Skeletal muscle satellite cell (primary cell): ENCODE results near the gene ERLIN1.

ENCODE experiments used
- H3K27me3 ChIP-seq: 2 replicates; pipeline ENCODE4 v1.7.0; 2013; ENCODE audit warnings: low read length; ENCODE audit not compliant: control insufficient read depth, insufficient read depth
- H3K36me3 ChIP-seq: 2 replicates; pipeline ENCODE4 v1.7.0; 2013; ENCODE audit warnings: mild to moderate bottlenecking, control low read depth, low read length; ENCODE audit not compliant: insufficient read depth
- H3K4me1 ChIP-seq: 2 replicates; pipeline ENCODE4 v1.7.0; 2013; ENCODE audit warnings: low read length; ENCODE audit not compliant: control insufficient read depth, insufficient read depth
- H3K4me2 ChIP-seq: 2 replicates; pipeline ENCODE4 v1.7.0; 2013; ENCODE audit warnings: mild to moderate bottlenecking, low read length
- H3K4me3 ChIP-seq: 2 replicates; pipeline ENCODE4 v1.7.0; 2013; ENCODE audit warnings: low read length
- H3K9ac ChIP-seq: 2 replicates; pipeline ENCODE4 v1.7.0; 2013; ENCODE audit warnings: mild to moderate bottlenecking, low read depth, low read length, moderate library complexity
- H3K9me3 ChIP-seq: replicated peaks from 2 replicates; pipeline ENCODE4 v1.7.0; 2013; ENCODE audit warnings: mild to moderate bottlenecking, control low read depth, low read length

The ERLIN1 gene

GRCh38 chr10:100148353-100149211, 37.2 kb downstream of the ERLIN1 start:
- Histone ChIP-seq H3K4me1 (peaks cover 17% of the 10 kb centered on the region), H3K9ac (no peak overlapping the region), H3K4me3 (no peak overlapping the region)

GRCh38 chr10:100146875-100147650, 38.8 kb downstream of the ERLIN1 start:
- Histone ChIP-seq H3K36me3 (peaks cover 5% of the 10 kb centered on the region), H3K27me3 (no peaks in the 10 kb centered on the region), H3K9me3 (no peaks in the 10 kb centered on the region), H3K9ac (no peak overlapping the region), H3K4me3 (no peak overlapping the region), H3K4me2 (no peak overlapping the region), H3K4me1 (peaks cover 14% of the 10 kb centered on the region)

More at GRCh38 chr10:100148353-100149211, 37.2 kb downstream of the ERLIN1 start:
- Histone ChIP-seq H3K27me3 (no peaks in the 10 kb centered on the region), H3K9me3 (no peaks in the 10 kb centered on the region), H3K4me2 (no peak overlapping the region), H3K36me3 (peaks cover 19% of the 10 kb centered on the region)

- H3K9me3 ChIP-seq: no peaks in the 10 kb centered on the region
- no peaks in the 10 kb centered on the region for H3K36me3 ChIP-seq
- H3K4me1 ChIP-seq: peaks cover 14% of the 10 kb centered on the region
- no peak overlapping the region for H3K4me3 ChIP-seq
- peaks cover 4% of the 10 kb centered on the region for H3K27me3 ChIP-seq
- no peak overlapping the region for H3K4me2 ChIP-seq
- H3K9ac ChIP-seq: no peak overlapping the region
Measured at GRCh38 chr10:100146398-100146797, 39.4 kb downstream of the ERLIN1 start.

- Histone ChIP-seq H3K4me2 (no peak overlapping the region), H3K27me3 (peaks cover 21% of the 10 kb centered on the region), H3K9me3 (no peaks in the 10 kb centered on the region), H3K9ac (no peak overlapping the region), H3K4me3 (no peak overlapping the region), H3K36me3 (no peaks in the 10 kb centered on the region), H3K4me1 (peaks cover 10% of the 10 kb centered on the region)
Measured at GRCh38 chr10:100143756-100144155, 42.1 kb downstream of the ERLIN1 start.

- Histone ChIP-seq H3K36me3 (no peaks in the 10 kb centered on the region), H3K9ac (no peak overlapping the region), H3K9me3 (no peaks in the 10 kb centered on the region), H3K27me3 (peaks cover 28% of the 10 kb centered on the region), H3K4me2 (no peak overlapping the region), H3K4me3 (no peak overlapping the region), H3K4me1 (peaks cover 4% of the 10 kb centered on the region)
Measured at GRCh38 chr10:100141446-100142087, 44.3 kb downstream of the ERLIN1 start.

- Histone ChIP-seq H3K9me3 (no peaks in the 10 kb centered on the region), H3K9ac (no peak overlapping the region), H3K27me3 (peaks cover 42% of the 10 kb centered on the region), H3K4me1 (no peaks in the 10 kb centered on the region), H3K4me3 (no peak overlapping the region), H3K36me3 (no peaks in the 10 kb centered on the region), H3K4me2 (no peak overlapping the region)
Measured at GRCh38 chr10:100140070-100140469, 45.8 kb downstream of the ERLIN1 start.

GRCh38 chr10:100138921-100139496, 46.8 kb downstream of the ERLIN1 start:
- no peaks in the 10 kb centered on the region for H3K4me1 ChIP-seq
- H3K36me3 ChIP-seq: no peaks in the 10 kb centered on the region
- peaks cover 42% of the 10 kb centered on the region for H3K27me3 ChIP-seq
- H3K9ac ChIP-seq: no peak overlapping the region
- no peak overlapping the region for H3K4me3 ChIP-seq
- H3K9me3 ChIP-seq: no peaks in the 10 kb centered on the region
- no peak overlapping the region for H3K4me2 ChIP-seq

- Histone ChIP-seq H3K4me2 (no peak overlapping the region), H3K9me3 (no peaks in the 10 kb centered on the region), H3K27me3 (peaks cover 45% of the 10 kb centered on the region), H3K9ac (no peak overlapping the region), H3K36me3 (no peaks in the 10 kb centered on the region), H3K4me3 (no peak overlapping the region), H3K4me1 (no peaks in the 10 kb centered on the region)
Measured at GRCh38 chr10:100135486-100135885, 50.3 kb downstream of the ERLIN1 start.

- no peak overlapping the region for H3K9ac ChIP-seq
- peaks cover 48% of the 10 kb centered on the region for H3K27me3 ChIP-seq
- H3K4me2 ChIP-seq: no peak overlapping the region
- no peaks in the 10 kb centered on the region for H3K9me3 ChIP-seq
- no peak overlapping the region for H3K4me3 ChIP-seq
- H3K4me1 ChIP-seq: no peaks in the 10 kb centered on the region
- H3K36me3 ChIP-seq: no peaks in the 10 kb centered on the region
Measured at GRCh38 chr10:100133801-100134200, 52.0 kb downstream of the ERLIN1 start.

- Histone ChIP-seq H3K36me3 (no peaks in the 10 kb centered on the region), H3K4me1 (no peaks in the 10 kb centered on the region)
Measured at GRCh38 chr10:100132427-100132826, 53.4 kb downstream of the ERLIN1 start.

GRCh38 chr10:100131571-100131970, 54.3 kb downstream of the ERLIN1 start:
- Histone ChIP-seq H3K4me3 (no peak overlapping the region), H3K27me3 (peaks cover 49% of the 10 kb centered on the region), H3K4me2 (no peak overlapping the region), H3K4me1 (no peaks in the 10 kb centered on the region), H3K9ac (no peak overlapping the region), H3K9me3 (no peaks in the 10 kb centered on the region), H3K36me3 (no peaks in the 10 kb centered on the region)

More at GRCh38 chr10:100132427-100132826, 53.4 kb downstream of the ERLIN1 start:
- no peak overlapping the region for H3K4me2 ChIP-seq
- peaks cover 52% of the 10 kb centered on the region for H3K27me3 ChIP-seq
- no peak overlapping the region for H3K9ac ChIP-seq
- no peak overlapping the region for H3K4me3 ChIP-seq
- H3K9me3 ChIP-seq: no peaks in the 10 kb centered on the region
